Measurements from ENCODE around the gene ABITRAM. TPM values are rescaled to one million over a fixed set of nuclear protein-coding genes. Genes with fewer than 3 reads are reported as not detected.

Gene ABITRAM
- total RNA-seq, 1 experiment from 2014 or later, result 39.4 TPM

DNA sequence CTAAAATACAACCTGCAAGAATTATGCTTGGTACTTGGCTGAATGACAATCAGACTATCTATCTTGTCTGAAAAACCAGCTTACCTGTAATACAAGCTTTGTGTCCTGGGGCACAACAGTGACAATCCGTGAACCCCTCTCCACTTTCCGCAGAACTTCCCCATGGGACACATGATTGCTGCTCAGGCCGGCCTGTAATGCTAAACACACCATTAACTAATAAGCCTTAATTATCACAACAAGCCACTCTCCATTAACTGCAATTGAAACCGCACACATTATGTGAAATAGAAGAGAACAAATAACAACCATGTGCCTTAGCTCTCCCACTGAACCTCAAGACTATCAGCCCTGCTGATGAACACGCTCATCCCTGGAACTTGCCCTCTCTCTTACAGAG, 34.0 kb upstream of the ABITRAM start:
- H3K27me3 Mint-ChIP-seq (ENCODE audit: insufficient read depth, unreplicated experiment), result no peaks in the 10 kb centered on the region
- H3K4me3 Mint-ChIP-seq (ENCODE audit: unreplicated experiment), result no peak overlapping the region
- POLR2A ChIA-PET, result interaction anchor here (0.6 kb wide), 3 partner anchors 30 to 1070 kb away, joined by 3 to 4 read pairs (median 3); no protein-coding TSS in a partner anchor
- DNase-seq (ENCODE audit: unreplicated experiment), result no peak
- no peaks in the 10 kb centered on the region for H3K4me1 Mint-ChIP-seq (ENCODE audit: insufficient read depth, unreplicated experiment)
- BruUV-seq (replicated peaks), result no TSS peak
- H3K9me3 Mint-ChIP-seq (ENCODE audit: unreplicated experiment), result no peaks in the 10 kb centered on the region
- TF ChIP-seq, protein P1, sequence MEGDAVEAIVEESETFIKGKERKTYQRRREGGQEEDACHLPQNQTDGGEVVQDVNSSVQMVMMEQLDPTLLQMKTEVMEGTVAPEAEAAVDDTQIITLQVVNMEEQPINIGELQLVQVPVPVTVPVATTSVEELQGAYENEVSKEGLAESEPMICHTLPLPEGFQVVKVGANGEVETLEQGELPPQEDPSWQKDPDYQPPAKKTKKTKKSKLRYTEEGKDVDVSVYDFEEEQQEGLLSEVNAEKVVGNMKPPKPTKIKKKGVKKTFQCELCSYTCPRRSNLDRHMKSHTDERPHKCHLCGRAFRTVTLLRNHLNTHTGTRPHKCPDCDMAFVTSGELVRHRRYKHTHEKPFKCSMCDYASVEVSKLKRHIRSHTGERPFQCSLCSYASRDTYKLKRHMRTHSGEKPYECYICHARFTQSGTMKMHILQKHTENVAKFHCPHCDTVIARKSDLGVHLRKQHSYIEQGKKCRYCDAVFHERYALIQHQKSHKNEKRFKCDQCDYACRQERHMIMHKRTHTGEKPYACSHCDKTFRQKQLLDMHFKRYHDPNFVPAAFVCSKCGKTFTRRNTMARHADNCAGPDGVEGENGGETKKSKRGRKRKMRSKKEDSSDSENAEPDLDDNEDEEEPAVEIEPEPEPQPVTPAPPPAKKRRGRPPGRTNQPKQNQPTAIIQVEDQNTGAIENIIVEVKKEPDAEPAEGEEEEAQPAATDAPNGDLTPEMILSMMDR (IDR thresholded peaks at IDR 0.05; ENCODE audit: unreplicated experiment), result no peak
- CTCF ChIA-PET, result interaction anchor here (0.5 to 0.9 kb wide), 5 partner anchors 11 to 1742 kb away, joined by 3 to 8 read pairs (median 4); no protein-coding TSS in a partner anchor
- peaks cover 84% of the 10 kb centered on the region for H3K36me3 Mint-ChIP-seq (ENCODE audit: insufficient read depth, unreplicated experiment)
- intact Hi-C loops (cut with micrococcal nuclease), result no loop called here
- no peak overlapping the region for H3K27ac Mint-ChIP-seq (ENCODE audit: low read depth, unreplicated experiment)

DNA sequence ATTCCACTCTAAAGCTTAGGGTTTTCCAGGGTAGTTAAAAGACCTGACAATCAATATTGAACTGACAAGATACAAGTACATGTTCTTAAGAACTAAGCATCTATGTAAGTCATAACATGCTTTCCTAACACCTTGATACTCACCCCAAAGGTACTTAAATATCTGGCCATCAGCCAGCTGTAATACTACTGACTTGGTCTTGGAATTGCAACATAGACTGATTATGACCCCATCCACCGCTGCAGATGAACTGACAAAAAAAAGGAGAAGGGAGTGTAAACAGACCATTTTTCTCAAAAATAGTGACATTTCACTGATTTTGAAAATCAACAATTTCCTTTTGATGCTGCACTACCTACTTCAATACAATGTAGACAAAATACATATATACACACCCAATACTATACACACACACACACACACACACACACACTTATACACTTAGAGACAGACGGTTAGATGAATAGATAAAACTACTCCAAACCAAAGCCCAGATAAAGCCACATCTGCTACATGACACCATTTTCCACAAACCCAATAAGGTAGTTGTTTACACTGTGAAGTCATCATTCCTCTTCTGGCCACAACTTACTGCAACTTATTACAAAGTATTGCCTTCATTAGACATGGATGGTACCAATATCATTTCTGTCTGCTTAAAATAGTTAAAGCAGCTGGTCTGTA, 30.6 kb upstream of the ABITRAM start:
- Mint-ChIP-seq H3K9me3 (ENCODE audit: unreplicated experiment) (no peaks in the 10 kb centered on the region), H3K27me3 (ENCODE audit: insufficient read depth, unreplicated experiment) (no peaks in the 10 kb centered on the region), H3K4me1 (ENCODE audit: insufficient read depth, unreplicated experiment) (no peaks in the 10 kb centered on the region), H3K36me3 (ENCODE audit: insufficient read depth, unreplicated experiment) (peaks cover 76% of the 10 kb centered on the region), H3K27ac (ENCODE audit: low read depth, unreplicated experiment) (no peak overlapping the region), H3K4me3 (ENCODE audit: unreplicated experiment) (no peak overlapping the region)
- CTCF ChIA-PET, result no interaction called here
- TF ChIP-seq, protein P1 (IDR thresholded peaks at IDR 0.05; ENCODE audit: unreplicated experiment), result no peak
- peak; percentile 14 for DNase-seq (ENCODE audit: unreplicated experiment)
- intact Hi-C loops (cut with micrococcal nuclease), result no loop called here
- no TSS peak for BruUV-seq (replicated peaks)
- POLR2A ChIA-PET, result interaction anchor here (0.7 to 1.6 kb wide), 2 partner anchors 18 to 30 kb away, joined by 3 to 4 read pairs; partner anchors contain the start of genes ABITRAM and ELP1

DNA sequence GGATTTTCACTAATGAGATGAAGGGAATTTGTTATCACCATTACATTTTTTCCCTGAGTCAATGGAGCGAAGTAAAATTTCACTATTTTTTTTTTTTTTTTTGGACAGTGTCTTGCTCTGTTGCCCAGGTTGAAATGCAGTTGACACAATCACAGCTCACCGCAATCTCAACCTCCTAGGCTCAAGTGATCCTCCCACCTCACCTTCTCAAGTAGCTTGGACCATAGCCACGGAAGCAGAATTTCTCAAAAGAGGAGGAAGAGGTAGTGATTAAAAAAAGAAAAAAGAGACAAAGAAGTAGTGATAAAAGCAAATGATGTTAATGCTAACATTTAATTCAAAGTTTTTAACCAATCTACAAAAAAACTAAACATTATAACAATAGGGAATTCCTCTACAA, 30.0 kb upstream of the ABITRAM start:
- ChIA-PET POLR2A (interaction anchor here (1.6 kb wide), 1 partner anchor 30 kb away, joined by 4 read pairs; the partner anchor contains the start of genes ABITRAM and ELP1), CTCF (no interaction called here)
- H3K4me3 Mint-ChIP-seq (ENCODE audit: unreplicated experiment), result no peak overlapping the region
- no peak overlapping the region for H3K27ac Mint-ChIP-seq (ENCODE audit: low read depth, unreplicated experiment)
- H3K27me3 Mint-ChIP-seq (ENCODE audit: insufficient read depth, unreplicated experiment), result no peaks in the 10 kb centered on the region
- H3K4me1 Mint-ChIP-seq (ENCODE audit: insufficient read depth, unreplicated experiment), result no peaks in the 10 kb centered on the region
- peaks cover 75% of the 10 kb centered on the region for H3K36me3 Mint-ChIP-seq (ENCODE audit: insufficient read depth, unreplicated experiment)
- intact Hi-C loops (cut with micrococcal nuclease), result no loop called here
- DNase-seq (ENCODE audit: unreplicated experiment), result no peak
- no peaks in the 10 kb centered on the region for H3K9me3 Mint-ChIP-seq (ENCODE audit: unreplicated experiment)
- BruUV-seq (replicated peaks), result no TSS peak
- TF ChIP-seq, protein P1 (IDR thresholded peaks at IDR 0.05; ENCODE audit: unreplicated experiment), result no peak

DNA sequence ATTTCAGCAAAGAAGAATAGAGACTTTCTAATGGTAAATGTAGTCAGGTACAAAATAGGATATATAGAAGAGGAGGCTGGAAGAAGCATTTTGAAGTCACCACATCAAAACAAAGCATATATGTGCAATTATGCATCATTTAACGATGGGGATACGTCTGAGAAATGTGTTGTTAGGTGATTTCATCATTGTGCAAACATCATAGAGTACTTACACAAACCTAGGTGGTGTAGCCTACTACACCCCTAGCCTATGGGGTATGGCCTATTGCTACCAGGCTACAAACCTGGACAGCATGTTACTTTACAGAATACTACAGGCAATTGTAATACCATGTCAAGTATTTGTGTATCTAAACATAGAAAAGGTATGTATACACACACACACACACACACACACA, 28.7 kb upstream of the ABITRAM start:
- CTCF ChIA-PET, result no interaction called here
- intact Hi-C loops (cut with micrococcal nuclease), result no loop called here
- Mint-ChIP-seq H3K27ac (ENCODE audit: low read depth, unreplicated experiment) (no peak overlapping the region), H3K4me3 (ENCODE audit: unreplicated experiment) (no peak overlapping the region), H3K4me1 (ENCODE audit: insufficient read depth, unreplicated experiment) (no peaks in the 10 kb centered on the region), H3K36me3 (ENCODE audit: insufficient read depth, unreplicated experiment) (peaks cover 74% of the 10 kb centered on the region), H3K27me3 (ENCODE audit: insufficient read depth, unreplicated experiment) (no peaks in the 10 kb centered on the region), H3K9me3 (ENCODE audit: unreplicated experiment) (no peaks in the 10 kb centered on the region)
- DNase-seq (ENCODE audit: unreplicated experiment), result no peak
- BruUV-seq (replicated peaks), result no TSS peak
- POLR2A ChIA-PET, result interaction anchor here (1.0 kb wide), 1 partner anchor 12 kb away, joined by 3 read pairs; no protein-coding TSS in a partner anchor
- TF ChIP-seq, protein P1 (IDR thresholded peaks at IDR 0.05; ENCODE audit: unreplicated experiment), result no peak

All from MCF 10A (cell line).